ENCODE results near the gene MEF2D. TPM values are rescaled to one million over a fixed set of nuclear protein-coding genes. Genes with fewer than 3 reads are reported as not detected.

The MEF2D gene
- polyA plus RNA-seq, 1 donor: 25.0 TPM

DNA sequence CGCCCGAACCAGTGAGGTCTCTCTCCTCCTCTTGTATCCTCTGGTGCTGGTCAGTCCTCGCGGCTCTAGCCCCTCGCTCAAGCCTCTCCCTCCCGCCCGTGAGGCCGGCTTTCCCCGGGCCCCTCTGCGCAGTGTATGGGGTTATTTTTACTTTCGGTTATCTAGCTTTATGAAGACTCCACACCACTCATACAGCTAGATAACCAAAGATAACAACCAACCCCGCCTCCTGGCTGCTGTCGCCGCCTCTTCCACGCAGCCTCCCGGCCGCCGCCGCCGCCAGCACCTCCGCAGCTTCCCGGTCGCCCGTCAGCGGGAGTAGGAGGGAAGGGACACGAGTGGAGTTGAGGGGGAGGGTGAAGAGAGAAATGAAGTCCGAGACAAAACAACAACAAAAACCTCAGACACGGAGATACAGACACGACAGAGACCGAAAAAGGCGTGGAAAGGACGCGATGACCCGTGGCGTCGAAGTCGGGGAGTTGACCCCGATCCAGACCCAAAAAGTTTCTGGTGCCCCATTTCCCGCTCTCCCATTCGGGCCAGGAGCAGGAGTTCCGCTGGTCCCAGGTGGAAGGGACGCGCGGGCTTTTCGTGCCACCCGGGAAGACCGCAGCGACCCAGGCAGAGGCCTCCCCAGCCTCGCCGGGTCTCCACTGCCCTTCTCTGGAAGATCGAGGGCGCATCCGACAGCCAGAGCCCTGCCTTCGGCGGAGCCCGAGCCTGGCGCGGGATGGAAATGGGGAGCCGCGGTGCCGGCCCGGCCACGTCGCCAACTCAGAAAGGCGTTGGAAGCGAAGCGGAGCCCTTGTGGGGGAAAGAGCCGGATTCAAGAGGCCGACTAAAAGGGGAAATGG, 80.1 kb downstream of the MEF2D start:
- Histone ChIP-seq H3K9me3 (ENCODE audit: control insufficient read depth, low read depth, low read length) (peaks cover 18% of the 10 kb centered on the region), H3K27me3 (ENCODE audit: control insufficient read depth, insufficient read depth, low read length) (peaks cover 98% of the 10 kb centered on the region), H3K27ac (ENCODE audit: low read length) (no peak overlapping the region), H3K4me1 (ENCODE audit: control insufficient read depth, insufficient read depth, low read length) (peaks cover 15% of the 10 kb centered on the region), H3K36me3 (ENCODE audit: control insufficient read depth, insufficient read depth, low read length) (no peaks in the 10 kb centered on the region), H3K4me3 (ENCODE audit: low read length) (no peak overlapping the region)
- 0% methylated on average over 1 of the region's 69 CpGs for WGBS (ENCODE audit: insufficient coverage, low lambda C conversion rate)
- no peak for DNase-seq

GRCh38 chr1:156419854-156420204, 80.7 kb downstream of the MEF2D start:
- H3K27ac ChIP-seq (ENCODE audit: low read length): no peak overlapping the region
- no peak overlapping the region for H3K4me3 ChIP-seq (ENCODE audit: low read length)
- H3K9me3 ChIP-seq (ENCODE audit: control insufficient read depth, low read depth, low read length): peaks cover 18% of the 10 kb centered on the region
- H3K36me3 ChIP-seq (ENCODE audit: control insufficient read depth, insufficient read depth, low read length): no peaks in the 10 kb centered on the region
- peaks cover 98% of the 10 kb centered on the region for H3K27me3 ChIP-seq (ENCODE audit: control insufficient read depth, insufficient read depth, low read length)
- DNase-seq: no peak
- WGBS (ENCODE audit: insufficient coverage, low lambda C conversion rate): no CpG with 5 or more reads among the region's 5 CpGs
- peaks cover 15% of the 10 kb centered on the region for H3K4me1 ChIP-seq (ENCODE audit: control insufficient read depth, insufficient read depth, low read length)

DNA sequence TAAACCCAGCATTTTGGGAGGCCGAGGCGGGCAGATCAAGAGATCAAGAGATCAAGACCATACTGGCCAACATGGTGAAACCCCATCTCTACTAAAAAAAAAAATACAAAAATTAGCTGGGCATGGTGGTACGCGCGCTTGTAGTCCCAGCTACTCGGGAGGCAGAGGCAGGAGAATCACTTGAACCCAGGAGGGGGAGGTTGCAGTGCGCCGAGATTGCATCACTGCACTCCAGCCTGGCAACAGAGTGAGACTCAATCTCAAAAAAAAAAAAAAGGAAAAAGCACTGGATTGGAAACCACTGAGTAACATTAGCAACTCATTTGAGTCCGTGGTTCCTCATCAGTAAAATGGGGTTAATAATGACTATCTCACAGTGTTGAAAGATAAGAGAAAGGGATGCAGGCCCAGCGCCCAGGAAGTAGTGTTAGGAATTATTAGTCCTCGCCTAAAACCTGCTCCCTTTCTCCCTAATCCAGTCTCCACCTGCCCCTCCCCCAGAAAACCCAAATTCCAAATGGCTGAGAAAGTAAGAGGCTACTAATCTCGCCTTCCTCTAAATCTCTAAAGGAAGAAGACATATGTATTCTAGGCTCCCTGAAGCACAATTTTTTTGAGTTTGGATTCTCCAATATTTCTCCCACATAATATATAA, 82.0 kb downstream of the MEF2D start:
- Histone ChIP-seq H3K36me3 (ENCODE audit: control insufficient read depth, insufficient read depth, low read length) (no peaks in the 10 kb centered on the region), H3K4me1 (ENCODE audit: control insufficient read depth, insufficient read depth, low read length) (peaks cover 15% of the 10 kb centered on the region), H3K4me3 (ENCODE audit: low read length) (no peak overlapping the region), H3K9me3 (ENCODE audit: control insufficient read depth, low read depth, low read length) (peaks cover 18% of the 10 kb centered on the region), H3K27me3 (ENCODE audit: control insufficient read depth, insufficient read depth, low read length) (peaks cover 97% of the 10 kb centered on the region), H3K27ac (ENCODE audit: low read length) (no peak overlapping the region)
- no CpG with 5 or more reads among the region's 12 CpGs for WGBS (ENCODE audit: insufficient coverage, low lambda C conversion rate)
- DNase-seq: no peak

- WGBS (ENCODE audit: insufficient coverage, low lambda C conversion rate): no CpG with 5 or more reads among the region's 6 CpGs
- no peak overlapping the region for H3K27ac ChIP-seq (ENCODE audit: low read length)
- no peaks in the 10 kb centered on the region for H3K36me3 ChIP-seq (ENCODE audit: control insufficient read depth, insufficient read depth, low read length)
- H3K9me3 ChIP-seq (ENCODE audit: control insufficient read depth, low read depth, low read length): peaks cover 18% of the 10 kb centered on the region
- no peak overlapping the region for H3K4me3 ChIP-seq (ENCODE audit: low read length)
- peaks cover 92% of the 10 kb centered on the region for H3K27me3 ChIP-seq (ENCODE audit: control insufficient read depth, insufficient read depth, low read length)
- peaks cover 15% of the 10 kb centered on the region for H3K4me1 ChIP-seq (ENCODE audit: control insufficient read depth, insufficient read depth, low read length)
- DNase-seq: no peak
Measured at GRCh38 chr1:156417401-156418020, 83.1 kb downstream of the MEF2D start.

DNA sequence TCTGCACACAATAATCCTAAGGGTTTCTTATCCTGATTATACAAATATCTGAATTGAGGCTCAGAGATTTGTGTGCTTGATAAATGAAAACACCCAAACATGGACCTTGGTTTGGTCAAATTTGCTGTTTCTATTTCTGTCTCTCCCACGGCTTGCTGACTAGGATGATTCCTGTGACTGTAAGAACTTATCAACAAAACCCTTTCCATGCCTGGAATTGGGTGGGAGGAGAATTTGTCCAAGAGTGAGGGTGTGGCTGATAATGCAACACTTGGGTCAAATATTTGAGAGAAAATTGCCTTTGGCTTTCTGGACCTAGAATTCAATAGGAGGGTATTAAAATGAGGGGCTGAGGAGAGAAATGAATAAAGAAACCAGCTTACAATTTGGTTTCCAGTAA, 83.6 kb downstream of the MEF2D start:
- Histone ChIP-seq H3K9me3 (ENCODE audit: control insufficient read depth, low read depth, low read length) (peaks cover 18% of the 10 kb centered on the region), H3K4me3 (ENCODE audit: low read length) (no peak overlapping the region), H3K27ac (ENCODE audit: low read length) (no peak overlapping the region), H3K36me3 (ENCODE audit: control insufficient read depth, insufficient read depth, low read length) (no peaks in the 10 kb centered on the region), H3K27me3 (ENCODE audit: control insufficient read depth, insufficient read depth, low read length) (peaks cover 91% of the 10 kb centered on the region), H3K4me1 (ENCODE audit: control insufficient read depth, insufficient read depth, low read length) (peaks cover 15% of the 10 kb centered on the region)
- WGBS (ENCODE audit: insufficient coverage, low lambda C conversion rate): no CpG with 5 or more reads among the region's 1 CpG
- DNase-seq: no peak

- no peaks in the 10 kb centered on the region for H3K4me1 ChIP-seq (ENCODE audit: control insufficient read depth, insufficient read depth, low read length)
- H3K27ac ChIP-seq (ENCODE audit: low read length): no peak overlapping the region
- no peak overlapping the region for H3K4me3 ChIP-seq (ENCODE audit: low read length)
- H3K27me3 ChIP-seq (ENCODE audit: control insufficient read depth, insufficient read depth, low read length): peaks cover 83% of the 10 kb centered on the region
- WGBS (ENCODE audit: insufficient coverage, low lambda C conversion rate): 0% methylated on average over 1 of the region's 8 CpGs
- H3K36me3 ChIP-seq (ENCODE audit: control insufficient read depth, insufficient read depth, low read length): no peaks in the 10 kb centered on the region
- DNase-seq: no peak
- no peaks in the 10 kb centered on the region for H3K9me3 ChIP-seq (ENCODE audit: control insufficient read depth, low read depth, low read length)
Measured at GRCh38 chr1:156414461-156415064, 86.0 kb downstream of the MEF2D start.

Other genes with a start within 250 kb of the MEF2D start
- gene SMG5, start 217.9 kb downstream of the MEF2D start, polyA plus RNA-seq: 57.3 TPM
- gene TMEM79, start 216.4 kb downstream of the MEF2D start, polyA plus RNA-seq: 7.3 TPM
- gene GLMP, start 205.1 kb downstream of the MEF2D start, polyA plus RNA-seq: 170 TPM
- not detected for gene VHLL, start 201.5 kb downstream of the MEF2D start, polyA plus RNA-seq
- 215 TPM for gene CCT3, start 162.5 kb downstream of the MEF2D start, polyA plus RNA-seq
- 0.81 TPM for gene TSACC, start 162.2 kb downstream of the MEF2D start, polyA plus RNA-seq
- gene RHBG, start 131.6 kb downstream of the MEF2D start, polyA plus RNA-seq: 35.4 TPM
- gene IQGAP3, start 71.8 kb upstream of the MEF2D start, polyA plus RNA-seq: 13.9 TPM
- gene TTC24, start 78.9 kb upstream of the MEF2D start, polyA plus RNA-seq: 0.15 TPM
- gene NAXE, start 91.0 kb upstream of the MEF2D start, polyA plus RNA-seq: 66.9 TPM
- 25.9 TPM for gene GPATCH4, start 100.7 kb upstream of the MEF2D start, polyA plus RNA-seq
- gene HAPLN2, start 118.6 kb upstream of the MEF2D start, polyA plus RNA-seq: 0.16 TPM
- 12.1 TPM for gene BCAN, start 141.3 kb upstream of the MEF2D start, polyA plus RNA-seq
- 26.5 TPM for gene NES, start 176.6 kb upstream of the MEF2D start, polyA plus RNA-seq
- gene CRABP2, start 204.8 kb upstream of the MEF2D start, polyA plus RNA-seq: 16.7 TPM
- gene METTL25B, start 227.7 kb upstream of the MEF2D start, polyA plus RNA-seq: 59.3 TPM
- gene ISG20L2, start 228.0 kb upstream of the MEF2D start, polyA plus RNA-seq: 36.6 TPM
- 58.1 TPM for gene MRPL24, start 240.3 kb upstream of the MEF2D start, polyA plus RNA-seq